Ascending aorta (tissue), 2 donors: ENCODE data around the gene MIPOL1. TPM values are rescaled to one million over a fixed set of nuclear protein-coding genes. Genes with fewer than 3 reads are reported as not detected.
"Not testable (repeated sequence)": the region's sequence is repeated elsewhere in the genome, so short reads cannot be mapped to it uniquely, and the experiment has no call there.

Experiments
- DNase-seq, 2 donors: peaks; one replicate each; pipeline ENCODE4 v3.0.0-alpha.2; 2019; ENCODE audit warnings: low spot score in 2 of 2
- H3K27ac ChIP-seq, 2 donors: fragments of 200-600 bp; sonication (generic); one replicate each; pipeline ENCODE4 v1.5.1; 2016 to 2017; ENCODE audit warnings: mild to moderate bottlenecking in 1 of 2
- H3K27me3 ChIP-seq: fragments of 200-600 bp; sonication (generic); one replicate; pipeline ENCODE4 v1.5.1; 2017
- H3K36me3 ChIP-seq, 2 donors: fragments of 200-600 bp; sonication (generic); one replicate each; pipeline ENCODE4 v1.5.1; 2016
- H3K4me1 ChIP-seq, 2 donors: fragments of 200-600 bp; sonication (generic); one replicate each; pipeline ENCODE4 v1.5.1; 2016 to 2017; ENCODE audit warnings: mild to moderate bottlenecking in 1 of 2
- H3K4me3 ChIP-seq, 2 donors: fragments of 200-600 bp; sonication (generic); one replicate each; pipeline ENCODE4 v1.5.1; 2016 to 2017; ENCODE audit warnings: mild to moderate bottlenecking in 1 of 2
- H3K9me3 ChIP-seq, 2 donors: fragments of 200-600 bp; sonication (generic); one replicate each; pipeline ENCODE4 v1.5.1; 2016
- CTCF ChIP-seq, 3 experiments: fragments of 200-600 bp in 2 of 3; fragments of 450-650 bp in 1 of 3; sonication (generic) in 2 of 3; IDR thresholded peaks; one replicate each; pipeline ENCODE4 v1.5.1; 2016 to 2019; ENCODE audit warnings: antibody characterized with exemption in 3 of 3, mild to moderate bottlenecking in 1 of 3, moderate library complexity in 1 of 3
- intact Hi-C: fragments of 100-400 bp; cut with DNase I; formaldehyde crosslinking; loops from one replicate; pipeline ENCODE4 v1.15.1; 2023
- total RNA-seq: library from RNA; depleted of rRNA; stranded (reverse); fragments of >200 nt; gene quantifications from one replicate; pipeline ENCODE4 v1.1.0, GENCODE V29; 2016

MIPOL1 gene
- total RNA-seq, 1 donor from 2014 or later: 8.6 TPM

- Histone ChIP-seq H3K27ac (no peak overlapping the region), H3K4me1 (no peaks in the 10 kb centered on the region), H3K27me3 (no peaks in the 10 kb centered on the region), H3K4me3 (no peak overlapping the region), H3K9me3 (peaks cover 0 to 10% of the 10 kb centered on the region in 2 donors), H3K36me3 (peaks cover 0 to 2% of the 10 kb centered on the region in 2 donors)
- intact Hi-C loops: no loop called here
- no peak for TF ChIP-seq CTCF (IDR thresholded peaks at IDR 0.05)
- no peak for DNase-seq
Observed at GRCh38 chr14:37363661-37364060, 165.9 kb downstream of the MIPOL1 start.

GRCh38 chr14:37369425-37369824 is 171.7 kb downstream of the MIPOL1 start:
- H3K27me3 ChIP-seq: no peaks in the 10 kb centered on the region
- no peaks in the 10 kb centered on the region for H3K9me3 ChIP-seq
- no peak overlapping the region for H3K27ac ChIP-seq
- H3K4me1 ChIP-seq: no peaks in the 10 kb centered on the region
- H3K4me3 ChIP-seq: no peak overlapping the region
- intact Hi-C loops: no loop called here
- DNase-seq: no peak
- H3K36me3 ChIP-seq: no peaks in the 10 kb centered on the region
- TF ChIP-seq CTCF (IDR thresholded peaks at IDR 0.05): no peak

DNA sequence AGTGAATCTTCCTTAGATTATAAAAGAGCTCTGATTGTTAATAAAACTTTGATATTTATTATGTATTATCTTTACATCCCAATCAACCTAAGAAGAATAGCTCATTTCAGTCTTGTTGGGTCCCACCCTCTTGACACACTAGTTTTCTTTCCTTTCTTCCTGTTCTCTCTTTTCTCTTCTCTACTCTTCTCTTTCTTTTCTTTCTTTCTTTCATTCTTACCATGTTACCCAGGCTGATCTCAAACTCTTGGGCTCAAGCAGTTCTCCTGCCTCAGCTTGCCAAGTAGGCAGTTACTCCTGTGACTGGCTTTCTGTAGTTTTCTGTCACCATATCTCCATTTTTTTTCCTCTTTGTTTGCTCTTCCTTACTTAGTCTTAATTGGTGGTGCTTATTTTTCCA is 177.8 kb downstream of the MIPOL1 start:
- no peaks in the 10 kb centered on the region for H3K27me3 ChIP-seq
- no peak overlapping the region for H3K27ac ChIP-seq
- no peak overlapping the region for H3K4me3 ChIP-seq
- no peaks in the 10 kb centered on the region for H3K36me3 ChIP-seq
- DNase-seq: no peak
- no peak for TF ChIP-seq CTCF (IDR thresholded peaks at IDR 0.05)
- no peaks in the 10 kb centered on the region for H3K9me3 ChIP-seq
- H3K4me1 ChIP-seq: no peaks in the 10 kb centered on the region
- intact Hi-C loops: no loop called here

GRCh38 chr14:37376944-37377609 is 179.3 kb downstream of the MIPOL1 start:
- H3K36me3 ChIP-seq: no peaks in the 10 kb centered on the region
- intact Hi-C loops: no loop called here
- H3K27ac ChIP-seq: no peak overlapping the region
- DNase-seq: no peak
- no peaks in the 10 kb centered on the region for H3K27me3 ChIP-seq
- no peaks in the 10 kb centered on the region for H3K9me3 ChIP-seq
- no peak overlapping the region for H3K4me3 ChIP-seq
- TF ChIP-seq CTCF (IDR thresholded peaks at IDR 0.05): no peak
- no peaks in the 10 kb centered on the region for H3K4me1 ChIP-seq

GRCh38 chr14:37384870-37385596 is 187.3 kb downstream of the MIPOL1 start:
- intact Hi-C loops: no loop called here
- Histone ChIP-seq H3K36me3 (no peaks in the 10 kb centered on the region), H3K4me3 (no peak overlapping the region), H3K9me3 (no peaks in the 10 kb centered on the region), H3K27ac (no peak overlapping the region), H3K27me3 (no peaks in the 10 kb centered on the region), H3K4me1 (no peaks in the 10 kb centered on the region)
- no peak for TF ChIP-seq CTCF (IDR thresholded peaks at IDR 0.05)
- DNase-seq: no peak

- H3K4me1 ChIP-seq, DNase-seq, H3K36me3 ChIP-seq, H3K4me3 ChIP-seq, H3K27me3 ChIP-seq, H3K27ac ChIP-seq, intact Hi-C loops: not testable (repeated sequence)
- H3K9me3 ChIP-seq: peaks cover 4 to 24% of the 10 kb centered on the region in 2 donors
Observed at GRCh38 chr14:37397157-37397940, 199.6 kb downstream of the MIPOL1 start.
